H1 (cell line): ENCODE data around the gene RGP1. TPM values are rescaled to one million over a fixed set of nuclear protein-coding genes. Genes with fewer than 3 reads are reported as not detected.

Experiments used
- CTCF ChIA-PET: fragments of 300-600 bp; sonication (Branson Sonifier 250); formaldehyde crosslinking; loops from one replicate; lab custom pipeline; 2021; ENCODE audit not compliant: partially characterized antibody; lab: Charles Lee
- POLR2A ChIA-PET: fragments of 300-600 bp; sonication (Branson Sonifier 250); formaldehyde crosslinking; loops from one replicate; lab custom pipeline; 2021; ENCODE audit warnings: inconsistent platforms; ENCODE audit not compliant: partially characterized antibody; lab: Charles Lee
- DNase-seq, 2 experiments: peaks; one replicate each; pipeline versions ENCODE4 v3.0.0 to v3.0.0-alpha.2; 2010 to 2022; ENCODE audit warnings: low spot score in 2 of 2, low read depth in 1 of 2, mixed read lengths in 1 of 2
- FAIRE-seq: peaks from 2 replicates; lab custom pipeline; 2011; peaks lifted over from hg19 to GRCh38; lab: Jason Lieb, UNC
- H2AFZ ChIP-seq: 2 replicates; pipeline ENCODE4 v1.8.1; 2012; ENCODE audit warnings: low read length, inconsistent platforms
- H2AK5ac ChIP-seq: 2 replicates; pipeline ENCODE4 v1.6.1; 2013; ENCODE audit warnings: low read depth, low read length
- H2BK120ac ChIP-seq: replicated peaks from 2 replicates; pipeline ENCODE3; 2013; ENCODE audit warnings: low read depth, low read length, inconsistent platforms
- H2BK12ac ChIP-seq: 2 replicates; pipeline ENCODE4 v1.6.1; 2013; ENCODE audit warnings: low read depth, low read length
- H2BK15ac ChIP-seq: 2 replicates; pipeline ENCODE4 v1.6.1; 2013; ENCODE audit warnings: low read length
- H2BK20ac ChIP-seq: 2 replicates; pipeline ENCODE4 v1.6.1; 2013; ENCODE audit warnings: low read length
- H2BK5ac ChIP-seq: 2 replicates; pipeline ENCODE4 v1.6.1; 2013; ENCODE audit warnings: low read depth, low read length
- H3K14ac ChIP-seq: 2 replicates; pipeline ENCODE4 v1.6.1; 2013; ENCODE audit warnings: inconsistent platforms; ENCODE audit not compliant: insufficient read length
- H3K18ac ChIP-seq: 2 replicates; pipeline ENCODE4 v1.6.1; 2013; ENCODE audit warnings: low read length; ENCODE audit errors: extremely low read depth
- H3K23ac ChIP-seq: 2 replicates; pipeline ENCODE4 v1.6.1; 2013; ENCODE audit warnings: inconsistent platforms; ENCODE audit not compliant: insufficient read length
- H3K23me2 ChIP-seq: 2 replicates; pipeline ENCODE4 v1.6.1; 2013; ENCODE audit warnings: low read depth, low read length
- H3K27ac ChIP-seq: 2 replicates; pipeline ENCODE4 v1.6.1; 2011; ENCODE audit warnings: low read depth, low read length, inconsistent platforms
- H3K27me3 ChIP-seq, 4 experiments: replicated peaks in 1 of 4; 1 replicate in 1 of 4; 2 replicates in 3 of 4; pipeline versions ENCODE4 v1.6.1 to v1.8.1; 2011 to 2013; ENCODE audit warnings: low read length in 3 of 4, mild to moderate bottlenecking in 3 of 4, inconsistent platforms in 2 of 4, mixed read lengths in 2 of 4, moderate library complexity in 1 of 4; ENCODE audit not compliant: control insufficient read depth in 3 of 4, insufficient read depth in 3 of 4; ENCODE audit errors: extremely low read depth in 1 of 4
- H3K36me3 ChIP-seq, 4 experiments: 2 replicates each; pipeline versions ENCODE4 v1.6.1 to v1.8.1; 2011 to 2013; ENCODE audit warnings: mild to moderate bottlenecking in 4 of 4, low read length in 3 of 4, moderate library complexity in 2 of 4, control low read depth in 1 of 4, inconsistent platforms in 1 of 4; ENCODE audit not compliant: insufficient read depth in 4 of 4, control insufficient read depth in 2 of 4
- H3K4ac ChIP-seq: replicated peaks from 2 replicates; pipeline ENCODE3; 2013; ENCODE audit warnings: low read length, low read depth, mixed read lengths, inconsistent platforms; ENCODE audit not compliant: insufficient read length
- H3K4me1 ChIP-seq, 4 experiments: replicated peaks in 1 of 4; 1 replicate in 1 of 4; 2 replicates in 3 of 4; pipeline versions ENCODE4 v1.6.1 to v1.8.1; 2011 to 2013; ENCODE audit warnings: low read length in 3 of 4, inconsistent platforms in 2 of 4, mixed read lengths in 1 of 4; ENCODE audit not compliant: insufficient read depth in 4 of 4, control insufficient read depth in 3 of 4
- H3K4me2 ChIP-seq, 2 experiments: 2 replicates each; pipeline versions ENCODE4 v1.6.1 to v1.8.1; 2011 to 2013; ENCODE audit warnings: low read depth in 2 of 2, low read length in 2 of 2, control low read depth in 1 of 2, inconsistent platforms in 1 of 2, mild to moderate bottlenecking in 1 of 2; ENCODE audit not compliant: insufficient read depth in 1 of 2
- H3K4me3 ChIP-seq, 4 experiments: fragments of 200-600, 300-600 bp in 1 of 4; sonication (generic), shearing (Covaris generic), sonication (Bioruptor Twin) in 1 of 4; 2 replicates each; pipeline versions ENCODE4 v1.5.1 to v1.8.1; 2011 to 2016; ENCODE audit warnings: low read length in 4 of 4, low read depth in 3 of 4, control low read depth in 2 of 4, inconsistent platforms in 2 of 4, mild to moderate bottlenecking in 2 of 4, mixed read lengths in 1 of 4, moderate library complexity in 1 of 4; ENCODE audit not compliant: insufficient read depth in 2 of 4; ENCODE audit errors: extremely low read depth in 1 of 4
- H3K56ac ChIP-seq: replicated peaks from 2 replicates; pipeline ENCODE3; 2013; ENCODE audit warnings: low read depth, mild to moderate bottlenecking, mixed read lengths, low read length, inconsistent platforms; ENCODE audit not compliant: insufficient read length
- H3K79me1 ChIP-seq: 2 replicates; pipeline ENCODE4 v1.6.1; 2013; ENCODE audit warnings: low read depth, low read length, control low read depth
- H3K79me2 ChIP-seq, 2 experiments: 2 replicates each; pipeline versions ENCODE4 v1.6.1 to v1.8.1; 2012 to 2013; ENCODE audit warnings: low read length in 2 of 2, mild to moderate bottlenecking in 2 of 2, inconsistent platforms in 1 of 2; ENCODE audit not compliant: insufficient read depth in 2 of 2, control insufficient read depth in 1 of 2
- H3K9ac ChIP-seq, 4 experiments: replicated peaks in 1 of 4; 1 replicate in 1 of 4; 2 replicates in 3 of 4; pipeline versions ENCODE4 v1.6.1 to v1.8.1; 2011 to 2013; ENCODE audit warnings: low read depth in 3 of 4, low read length in 3 of 4, control low read depth in 2 of 4, mild to moderate bottlenecking in 2 of 4, moderate library complexity in 2 of 4, inconsistent platforms in 1 of 4; ENCODE audit errors: extremely low read depth in 1 of 4
- H3K9me3 ChIP-seq, 2 experiments: 2 replicates each; pipeline versions ENCODE4 v1.6.1 to v1.8.1; 2012 to 2013; ENCODE audit warnings: mild to moderate bottlenecking in 2 of 2, moderate library complexity in 2 of 2, control low read depth in 1 of 2, inconsistent platforms in 1 of 2, low read depth in 1 of 2, low read length in 1 of 2, mixed read lengths in 1 of 2; ENCODE audit not compliant: insufficient read depth in 2 of 2
- H4K20me1 ChIP-seq, 2 experiments: replicated peaks in 1 of 2; 2 replicates each; pipeline versions ENCODE3 to v1.8.1; 2011 to 2013; ENCODE audit warnings: inconsistent platforms in 2 of 2, low read length in 2 of 2, mild to moderate bottlenecking in 1 of 2; ENCODE audit not compliant: insufficient read depth in 2 of 2, control insufficient read depth in 1 of 2
- H4K5ac ChIP-seq: 2 replicates; pipeline ENCODE4 v1.6.1; 2013; ENCODE audit warnings: low read length, low read depth, mixed read lengths, inconsistent platforms; ENCODE audit not compliant: insufficient read length
- H4K8ac ChIP-seq: 2 replicates; pipeline ENCODE4 v1.8.0; 2013; ENCODE audit warnings: mild to moderate bottlenecking, moderate library complexity, low read length, inconsistent platforms; ENCODE audit not compliant: insufficient read depth; ENCODE audit errors: extremely low read depth
- H4K91ac ChIP-seq: replicated peaks from 2 replicates; pipeline ENCODE3; 2013; ENCODE audit warnings: low read length, mixed read lengths, inconsistent platforms; ENCODE audit not compliant: insufficient read length
- ASH2L ChIP-seq: fragments of 200-600, 300-600 bp; sonication (generic); IDR thresholded peaks from one replicate; pipeline ENCODE4 v1.7.1; 2017; ENCODE audit warnings: low read length
- ATF3 ChIP-seq: IDR thresholded peaks from 2 replicates; pipeline ENCODE4 v1.6.1; 2011; ENCODE audit warnings: low read depth, mild to moderate bottlenecking, low read length; ENCODE audit not compliant: insufficient read depth
- CTBP2 ChIP-seq: IDR thresholded peaks from 2 replicates; pipeline ENCODE4 v1.7.0; 2011; ENCODE audit warnings: borderline replicate concordance, mild to moderate bottlenecking, moderate library complexity, mixed read lengths, low read length; ENCODE audit not compliant: insufficient read depth, insufficient read length
- FOSL1 ChIP-seq: IDR thresholded peaks from 2 replicates; pipeline ENCODE4 v1.6.1; 2011; ENCODE audit warnings: mild to moderate bottlenecking, low read depth, low read length, moderate library complexity; ENCODE audit not compliant: insufficient read depth
- SP2 ChIP-seq: IDR thresholded peaks from 2 replicates; pipeline ENCODE4 v1.6.1; 2012; ENCODE audit warnings: mild to moderate bottlenecking, low read length, inconsistent platforms
- WGBS, 2 experiments: shearing (Covaris generic) in 1 of 2; methylation state at CpG; one replicate each; pipeline versions ENCODE4 v1.1.6 to v1.1.7; 2013 to 2015; ENCODE audit warnings: low lambda C conversion rate in 2 of 2, mixed read lengths in 2 of 2, inconsistent platforms in 1 of 2, low coverage in 1 of 2, missing lambda C conversion rate in 1 of 2; ENCODE audit not compliant: insufficient replicate concordance in 2 of 2, insufficient coverage in 1 of 2, insufficient read length in 1 of 2; ENCODE audit errors: extremely low coverage in 1 of 2, missing lambda C conversion rate in 1 of 2; 5-methylcytosine and 5-hydroxymethylcytosine counted together
- polyA plus RNA-seq, 7 experiments: library from polyadenylated mRNA; depleted of rRNA in 3 of 7; stranded (reverse) in 5 of 7; unstranded in 2 of 7; fragments of >200 nt in 5 of 7; fragments of 200-250 nt in 2 of 7; gene quantifications; 1 replicate in 5 of 7; 2 replicates in 1 of 7; 4 replicates in 1 of 7; pipeline versions ENCODE4 v1.2.1 to v1.2.3, GENCODE V29; 2011 to 2013; ENCODE audit warnings: missing spikeins in 2 of 7, mixed read lengths in 2 of 7
- total RNA-seq: library from RNA; stranded (reverse); fragmentation: NEBNext Ultra II Directional; extraction: Animal tissue kit (Norgen Biotek cat#: 25700); gene quantifications from 2 replicates; pipeline ENCODE4 v1.2.1, GENCODE V29; 2021

The RGP1 gene
- total and polyA plus RNA-seq, 2 of the 8 experiments (the other 6 are each of a cell fraction or from before 2014, with no cell fraction given) = 11.8 to 22.7 TPM

GRCh38 chr9:35771534-35771933, 22.4 kb downstream of the RGP1 start:
- Histone ChIP-seq H3K18ac (no peak overlapping the region), H3K4ac (no peak overlapping the region), H3K56ac (no peak overlapping the region), H3K23ac (no peak overlapping the region), H2BK15ac (no peak overlapping the region), H3K4me2 (no peak overlapping the region), H4K8ac (no peak overlapping the region), H3K23me2 (no peaks in the 10 kb centered on the region), H2BK120ac (no peak overlapping the region), H3K4me3 (no peak overlapping the region), H3K36me3 (no peaks in the 10 kb centered on the region), H3K79me2 (no peaks in the 10 kb centered on the region), H2BK12ac (no peak overlapping the region), H3K9ac (no peak overlapping the region), H4K5ac (no peak overlapping the region), H2AK5ac (no peak overlapping the region), H3K27ac (no peak overlapping the region), H2BK20ac (no peak overlapping the region), H3K14ac (no peak overlapping the region), H3K27me3 (no peaks in the 10 kb centered on the region), H4K91ac (no peak overlapping the region), H2BK5ac (no peak overlapping the region), H3K9me3 (no peaks in the 10 kb centered on the region), H3K4me1 (peaks cover 0 to 6% (median 4%) of the 10 kb centered on the region in 4 experiments; a peak in 6 of 7 replicates), H3K79me1 (no peaks in the 10 kb centered on the region), H4K20me1 (no peaks in the 10 kb centered on the region), H2AFZ (no peak overlapping the region)
- DNase-seq (no peak), FAIRE-seq (no peak)
- no peak for TF ChIP-seq FOSL1
- TF ChIP-seq SP2 = no peak
- TF ChIP-seq CTBP2 = no peak
- no peak for TF ChIP-seq ATF3
- TF ChIP-seq ASH2L = no peak
- CTCF ChIA-PET = interaction anchor here (1.0 to 3.2 kb wide), 7 partner anchors 9 to 63 kb away, joined by 3 to 12 read pairs (median 4); partner anchors contain the start of genes CREB3 and TLN1
- POLR2A ChIA-PET = interaction anchor here (1.0 to 1.7 kb wide), 3 partner anchors 11 to 39 kb away, joined by 3 to 4 read pairs (median 4); no protein-coding TSS in a partner anchor
- WGBS, 2 experiments = 94% methylated on average over 1 of the region's 1 CpG; no CpG with 5 or more reads in 1 of the 2 experiments
